ENCODE data around the gene CLNK.

The CLNK gene

DNA sequence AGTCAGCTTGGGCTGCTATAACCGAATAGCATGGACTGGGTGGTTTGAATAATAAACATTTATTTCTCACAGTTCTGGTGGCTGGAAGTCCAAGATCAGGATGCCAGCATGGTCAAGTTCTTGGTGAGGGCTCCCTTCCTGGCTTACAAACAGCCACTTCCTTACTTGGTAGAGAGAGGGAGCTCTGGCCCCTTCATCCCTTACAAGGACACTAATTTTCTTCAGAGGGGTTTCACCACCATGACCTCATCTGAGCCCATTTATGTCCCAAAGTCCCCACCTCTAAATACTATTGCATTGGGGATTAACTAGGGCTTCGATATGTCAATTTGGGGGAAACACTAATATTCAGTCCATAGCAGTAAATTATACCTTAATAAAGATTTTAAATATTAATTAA, 61.8 kb downstream of the CLNK start:
- no peaks in the 10 kb centered on the region for H3K4me1 ChIP-seq (ENCODE audit: insufficient read depth, low read length, severe bottlenecking)
- no peaks in the 10 kb centered on the region for H3K27me3 ChIP-seq (ENCODE audit: insufficient read depth, low read length)
- no peak overlapping the region for H2AFZ ChIP-seq (ENCODE audit: low read length)
- H4K20me1 ChIP-seq (ENCODE audit: insufficient read depth, low read length): no peaks in the 10 kb centered on the region
- no peaks in the 10 kb centered on the region for H3F3A ChIP-seq (ENCODE audit: insufficient read depth, low read length)
- no peak overlapping the region for H3K27ac ChIP-seq (ENCODE audit: low read depth, low read length, poor library complexity, severe bottlenecking)
- no peaks in the 10 kb centered on the region for H3K9me3 ChIP-seq (ENCODE audit: low read length)
- no peak overlapping the region for H3K9ac ChIP-seq (ENCODE audit: low read length)
- H3K4me2 ChIP-seq (ENCODE audit: low read length): no peak overlapping the region
- TF ChIP-seq, protein P1, sequence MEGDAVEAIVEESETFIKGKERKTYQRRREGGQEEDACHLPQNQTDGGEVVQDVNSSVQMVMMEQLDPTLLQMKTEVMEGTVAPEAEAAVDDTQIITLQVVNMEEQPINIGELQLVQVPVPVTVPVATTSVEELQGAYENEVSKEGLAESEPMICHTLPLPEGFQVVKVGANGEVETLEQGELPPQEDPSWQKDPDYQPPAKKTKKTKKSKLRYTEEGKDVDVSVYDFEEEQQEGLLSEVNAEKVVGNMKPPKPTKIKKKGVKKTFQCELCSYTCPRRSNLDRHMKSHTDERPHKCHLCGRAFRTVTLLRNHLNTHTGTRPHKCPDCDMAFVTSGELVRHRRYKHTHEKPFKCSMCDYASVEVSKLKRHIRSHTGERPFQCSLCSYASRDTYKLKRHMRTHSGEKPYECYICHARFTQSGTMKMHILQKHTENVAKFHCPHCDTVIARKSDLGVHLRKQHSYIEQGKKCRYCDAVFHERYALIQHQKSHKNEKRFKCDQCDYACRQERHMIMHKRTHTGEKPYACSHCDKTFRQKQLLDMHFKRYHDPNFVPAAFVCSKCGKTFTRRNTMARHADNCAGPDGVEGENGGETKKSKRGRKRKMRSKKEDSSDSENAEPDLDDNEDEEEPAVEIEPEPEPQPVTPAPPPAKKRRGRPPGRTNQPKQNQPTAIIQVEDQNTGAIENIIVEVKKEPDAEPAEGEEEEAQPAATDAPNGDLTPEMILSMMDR (IDR thresholded peaks at IDR 0.05; ENCODE audit: low read length): no peak
- no peak for TF ChIP-seq EZH2 (IDR thresholded peaks at IDR 0.05; ENCODE audit: borderline replicate concordance, low read length)
- no peaks in the 10 kb centered on the region for H3K36me3 ChIP-seq (ENCODE audit: insufficient read depth, low read length)
- H3K79me2 ChIP-seq (ENCODE audit: insufficient read depth, low read length): no peaks in the 10 kb centered on the region
- no peaks in the 10 kb centered on the region for H3K9me2 ChIP-seq (ENCODE audit: low read depth, low read length)
- no peak overlapping the region for H3K4me3 ChIP-seq (ENCODE audit: low read depth, low read length, poor library complexity, severe bottlenecking)

DNA sequence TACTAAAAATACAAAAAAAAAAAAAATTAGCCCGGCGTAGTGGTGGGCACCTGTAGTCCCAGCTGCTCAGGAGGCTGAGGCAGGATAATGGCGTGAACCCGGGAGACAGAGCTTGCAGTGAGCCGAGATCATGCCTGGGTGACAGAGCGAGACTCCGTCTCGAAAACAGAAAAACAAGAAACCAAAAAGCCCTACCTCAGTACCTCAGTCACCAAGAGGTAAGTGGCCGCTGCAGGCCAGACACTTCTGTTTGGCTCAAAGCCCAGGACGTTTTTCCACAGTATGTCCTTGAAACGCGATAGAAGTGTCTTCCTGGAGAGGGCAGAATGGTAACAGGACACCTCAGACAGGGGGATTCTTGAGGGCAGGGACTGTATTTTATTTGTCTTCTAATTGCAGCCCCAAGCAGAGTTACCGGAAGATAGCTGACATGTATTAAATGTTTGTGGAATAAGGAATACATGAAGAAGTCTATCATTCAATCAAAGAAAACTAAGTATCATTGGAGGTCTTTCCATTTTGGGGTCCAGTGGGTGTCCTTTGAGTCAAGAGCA, 63.6 kb downstream of the CLNK start:
- Histone ChIP-seq H3K9me2 (ENCODE audit: low read depth, low read length) (no peaks in the 10 kb centered on the region), H3K36me3 (ENCODE audit: insufficient read depth, low read length) (no peaks in the 10 kb centered on the region), H3K4me1 (ENCODE audit: insufficient read depth, low read length, severe bottlenecking) (no peaks in the 10 kb centered on the region), H3K79me2 (ENCODE audit: insufficient read depth, low read length) (no peaks in the 10 kb centered on the region), H3K4me3 (ENCODE audit: low read depth, low read length, poor library complexity, severe bottlenecking) (no peak overlapping the region), H3K9me3 (ENCODE audit: low read length) (no peaks in the 10 kb centered on the region), H3K4me2 (ENCODE audit: low read length) (no peak overlapping the region), H2AFZ (ENCODE audit: low read length) (no peak overlapping the region), H3K27me3 (ENCODE audit: insufficient read depth, low read length) (no peaks in the 10 kb centered on the region), H3K27ac (ENCODE audit: low read depth, low read length, poor library complexity, severe bottlenecking) (no peak overlapping the region), H3K9ac (ENCODE audit: low read length) (no peak overlapping the region), H4K20me1 (ENCODE audit: insufficient read depth, low read length) (no peaks in the 10 kb centered on the region), H3F3A (ENCODE audit: insufficient read depth, low read length) (no peaks in the 10 kb centered on the region)
- no peak for TF ChIP-seq EZH2 (IDR thresholded peaks at IDR 0.05; ENCODE audit: borderline replicate concordance, low read length)
- TF ChIP-seq, protein P1 (IDR thresholded peaks at IDR 0.05; ENCODE audit: low read length): no peak

DNA sequence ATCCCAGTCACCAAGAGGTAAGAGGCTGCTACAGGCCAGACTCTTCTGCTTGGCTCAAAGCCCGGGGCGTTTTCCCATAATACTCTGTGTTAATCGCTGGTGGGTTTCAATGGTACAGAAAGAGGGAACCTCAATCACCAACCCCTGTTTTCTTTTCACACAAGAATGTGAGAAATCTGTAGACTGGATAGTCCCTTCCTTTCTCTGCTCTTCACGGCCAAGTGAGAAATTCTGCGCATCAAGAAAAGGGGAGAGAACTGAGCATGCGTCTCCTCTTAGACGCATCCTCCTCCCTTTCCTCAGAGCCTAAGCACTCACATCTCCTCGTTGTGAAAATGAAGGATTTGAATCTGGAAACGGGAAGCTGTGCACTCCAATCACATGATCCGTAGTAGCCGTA, 64.7 kb downstream of the CLNK start:
- Histone ChIP-seq H2AFZ (ENCODE audit: low read length) (no peak overlapping the region), H4K20me1 (ENCODE audit: insufficient read depth, low read length) (no peaks in the 10 kb centered on the region), H3K27ac (ENCODE audit: low read depth, low read length, poor library complexity, severe bottlenecking) (no peak overlapping the region), H3F3A (ENCODE audit: insufficient read depth, low read length) (no peaks in the 10 kb centered on the region), H3K9ac (ENCODE audit: low read length) (no peak overlapping the region), H3K4me3 (ENCODE audit: low read depth, low read length, poor library complexity, severe bottlenecking) (no peak overlapping the region), H3K9me3 (ENCODE audit: low read length) (no peaks in the 10 kb centered on the region), H3K36me3 (ENCODE audit: insufficient read depth, low read length) (no peaks in the 10 kb centered on the region), H3K27me3 (ENCODE audit: insufficient read depth, low read length) (no peaks in the 10 kb centered on the region), H3K79me2 (ENCODE audit: insufficient read depth, low read length) (no peaks in the 10 kb centered on the region), H3K4me1 (ENCODE audit: insufficient read depth, low read length, severe bottlenecking) (no peaks in the 10 kb centered on the region), H3K4me2 (ENCODE audit: low read length) (no peak overlapping the region), H3K9me2 (ENCODE audit: low read depth, low read length) (no peaks in the 10 kb centered on the region)
- no peak for TF ChIP-seq EZH2 (IDR thresholded peaks at IDR 0.05; ENCODE audit: borderline replicate concordance, low read length)
- TF ChIP-seq, protein P1 (IDR thresholded peaks at IDR 0.05; ENCODE audit: low read length): no peak

Data from OCI-LY1 (cell line).